Neural crest cell (in vitro differentiated cells): ENCODE data around the gene RUNDC3A. TPM values are rescaled to one million over a fixed set of nuclear protein-coding genes. Genes with fewer than 3 reads are reported as not detected.

ENCODE experiments used
- DNase-seq: peaks from one replicate; pipeline ENCODE4 v3.0.0; 2021; ENCODE audit warnings: low read depth, mixed read lengths, low spot score
- H3K27ac Mint-ChIP-seq: one replicate; pipeline ENCODE4 v1.8.0; 2021; ENCODE audit warnings: mild to moderate bottlenecking, mixed read lengths; ENCODE audit not compliant: unreplicated experiment
- H3K27me3 Mint-ChIP-seq: 2 replicates; pipeline ENCODE4 v1.8.0; 2021; ENCODE audit warnings: low read depth, mild to moderate bottlenecking, mixed read lengths
- H3K36me3 Mint-ChIP-seq: 2 replicates; pipeline ENCODE4 v1.8.0; 2021; ENCODE audit warnings: low read depth, mild to moderate bottlenecking, mixed read lengths
- H3K4me1 Mint-ChIP-seq: 2 replicates; pipeline ENCODE4 v1.8.0; 2021; ENCODE audit warnings: mixed read lengths
- H3K4me3 Mint-ChIP-seq: one replicate; pipeline ENCODE4 v1.8.0; 2021; ENCODE audit warnings: mild to moderate bottlenecking, mixed read lengths
- H3K9me3 Mint-ChIP-seq: 2 replicates; pipeline ENCODE4 v1.8.0; 2021; ENCODE audit warnings: mixed read lengths
- total RNA-seq: library from RNA; stranded (reverse); gene quantifications from 2 replicates; pipeline ENCODE4 v1.2.1, GENCODE V29; 2021
- TF ChIP-seq, protein P1 (sequence below): fragments of 200-600 bp; sonication (generic); conservative IDR thresholded peaks from 2 replicates; pipeline ENCODE4 v1.5.0; 2021; ENCODE audit warnings: antibody characterized with exemption, mild to moderate bottlenecking

RUNDC3A gene
- total RNA-seq, 1 donor from 2014 or later = 12.9 TPM

DNA sequence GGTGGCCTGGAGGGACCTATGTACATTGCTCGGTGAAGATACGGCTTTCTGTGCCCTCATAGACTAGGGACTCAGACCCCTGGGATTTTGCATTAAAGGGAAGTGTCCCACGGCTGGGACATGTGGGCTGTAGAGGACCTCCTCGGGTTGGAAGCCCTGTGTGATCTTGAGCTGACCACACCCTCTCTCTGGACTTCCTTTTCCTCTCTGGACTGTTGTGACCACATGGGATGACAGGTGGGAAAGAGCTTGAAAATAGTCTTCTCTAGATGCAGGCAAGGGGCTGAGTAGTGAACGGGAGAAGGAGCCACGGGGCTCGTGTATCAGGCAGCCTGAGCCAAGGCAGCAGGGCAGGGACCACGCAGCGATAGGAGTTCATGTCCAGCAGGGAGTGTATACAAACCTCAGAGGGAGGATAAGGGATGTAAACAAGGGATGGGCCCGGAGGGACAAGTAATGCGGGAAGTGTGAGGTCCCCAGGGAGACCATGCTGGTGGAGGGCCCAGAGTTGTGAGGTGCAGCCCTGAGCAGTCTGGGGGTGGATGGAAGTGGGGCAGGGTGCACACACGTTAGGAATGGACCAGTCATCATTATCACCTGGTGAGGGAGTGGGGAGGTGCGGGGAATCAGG is 36.0 kb upstream of the RUNDC3A start:
- TF ChIP-seq, protein P1, sequence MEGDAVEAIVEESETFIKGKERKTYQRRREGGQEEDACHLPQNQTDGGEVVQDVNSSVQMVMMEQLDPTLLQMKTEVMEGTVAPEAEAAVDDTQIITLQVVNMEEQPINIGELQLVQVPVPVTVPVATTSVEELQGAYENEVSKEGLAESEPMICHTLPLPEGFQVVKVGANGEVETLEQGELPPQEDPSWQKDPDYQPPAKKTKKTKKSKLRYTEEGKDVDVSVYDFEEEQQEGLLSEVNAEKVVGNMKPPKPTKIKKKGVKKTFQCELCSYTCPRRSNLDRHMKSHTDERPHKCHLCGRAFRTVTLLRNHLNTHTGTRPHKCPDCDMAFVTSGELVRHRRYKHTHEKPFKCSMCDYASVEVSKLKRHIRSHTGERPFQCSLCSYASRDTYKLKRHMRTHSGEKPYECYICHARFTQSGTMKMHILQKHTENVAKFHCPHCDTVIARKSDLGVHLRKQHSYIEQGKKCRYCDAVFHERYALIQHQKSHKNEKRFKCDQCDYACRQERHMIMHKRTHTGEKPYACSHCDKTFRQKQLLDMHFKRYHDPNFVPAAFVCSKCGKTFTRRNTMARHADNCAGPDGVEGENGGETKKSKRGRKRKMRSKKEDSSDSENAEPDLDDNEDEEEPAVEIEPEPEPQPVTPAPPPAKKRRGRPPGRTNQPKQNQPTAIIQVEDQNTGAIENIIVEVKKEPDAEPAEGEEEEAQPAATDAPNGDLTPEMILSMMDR = no peak
- H3K4me3 Mint-ChIP-seq = no peak overlapping the region
- H3K9me3 Mint-ChIP-seq = no peaks in the 10 kb centered on the region
- no peak for DNase-seq
- no peaks in the 10 kb centered on the region for H3K36me3 Mint-ChIP-seq
- peaks cover 6% of the 10 kb centered on the region for H3K27me3 Mint-ChIP-seq
- H3K4me1 Mint-ChIP-seq = peaks cover 4% of the 10 kb centered on the region
- H3K27ac Mint-ChIP-seq = no peak overlapping the region

DNA sequence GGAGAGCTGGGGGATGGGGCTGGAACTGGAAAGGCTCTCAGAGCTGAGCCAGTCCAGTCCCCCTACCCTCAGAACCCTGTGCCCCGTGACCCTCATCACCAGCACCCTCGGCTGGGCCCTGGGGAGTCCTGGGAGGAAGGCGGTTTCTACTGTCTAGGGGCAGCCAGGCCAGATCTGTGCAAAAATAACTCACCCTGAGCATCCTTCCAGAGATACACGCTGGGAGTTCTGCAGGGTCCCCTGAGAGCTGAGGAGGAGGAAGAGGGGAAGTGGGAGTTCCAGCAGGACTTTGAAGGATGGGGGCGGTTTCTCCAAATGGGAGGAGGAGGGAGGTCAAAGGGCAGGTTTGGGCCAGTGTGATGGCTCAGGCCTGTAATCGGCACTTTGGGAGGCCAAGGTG is 35.4 kb upstream of the RUNDC3A start:
- Mint-ChIP-seq H3K4me1 (peaks cover 4% of the 10 kb centered on the region), H3K4me3 (no peak overlapping the region)

DNA sequence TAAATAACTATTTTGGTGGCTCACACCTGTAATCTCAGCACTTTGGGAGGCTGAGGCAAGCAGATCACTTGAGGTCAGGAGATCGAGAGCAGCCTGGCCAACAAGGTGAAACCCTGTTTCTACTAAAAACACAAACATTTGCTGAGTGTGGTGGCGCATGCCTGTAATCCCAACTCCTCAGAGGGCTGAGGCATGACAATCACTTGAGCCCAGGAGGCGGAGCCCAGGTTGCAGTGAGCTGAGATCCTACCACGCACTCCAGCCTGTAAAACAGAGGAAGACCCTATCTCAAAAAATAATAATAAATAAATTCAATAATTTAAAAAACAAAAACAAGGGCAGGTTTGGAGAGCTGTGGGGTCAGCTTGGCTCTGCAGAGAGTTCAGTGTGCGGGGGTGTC is 34.8 kb upstream of the RUNDC3A start:
- DNase-seq = no peak

More for the DNA sequence above, 35.4 kb upstream of the RUNDC3A start:
- Mint-ChIP-seq H3K9me3 (no peaks in the 10 kb centered on the region), H3K27me3 (peaks cover 10% of the 10 kb centered on the region), H3K36me3 (no peaks in the 10 kb centered on the region), H3K27ac (no peak overlapping the region)
- TF ChIP-seq, protein P1 = no peak
- DNase-seq = no peak

DNA sequence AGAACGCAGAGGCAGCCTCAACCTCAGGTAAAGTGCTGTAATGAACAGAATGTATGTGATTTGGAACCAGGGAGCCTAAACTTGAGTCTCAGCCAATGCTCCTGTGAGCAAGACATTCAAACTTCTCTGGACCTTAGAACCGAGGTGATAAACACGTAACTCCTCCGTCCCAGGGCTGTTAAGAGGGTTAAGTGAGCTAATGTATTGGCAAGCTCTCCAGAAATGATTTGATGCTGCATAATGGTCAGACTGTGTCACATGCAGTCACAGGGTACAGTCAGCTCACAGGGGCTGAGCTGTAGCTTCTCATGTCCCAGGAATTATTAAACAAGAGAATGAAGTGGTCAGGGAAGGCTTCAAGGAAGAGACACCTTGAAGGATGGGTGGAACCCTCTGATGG is 30.4 kb upstream of the RUNDC3A start:
- H3K4me3 Mint-ChIP-seq = no peak overlapping the region
- DNase-seq = no peak
- no peaks in the 10 kb centered on the region for H3K9me3 Mint-ChIP-seq
- TF ChIP-seq, protein P1 = no peak
- H3K27me3 Mint-ChIP-seq = peaks cover 17% of the 10 kb centered on the region
- H3K36me3 Mint-ChIP-seq = no peaks in the 10 kb centered on the region
- no peak overlapping the region for H3K27ac Mint-ChIP-seq
- H3K4me1 Mint-ChIP-seq = peaks cover 11% of the 10 kb centered on the region

More for the DNA sequence above, 34.8 kb upstream of the RUNDC3A start:
- H3K36me3 Mint-ChIP-seq = no peaks in the 10 kb centered on the region
- no peaks in the 10 kb centered on the region for H3K9me3 Mint-ChIP-seq
- H3K4me1 Mint-ChIP-seq = peaks cover 1% of the 10 kb centered on the region
- TF ChIP-seq, protein P1 = no peak
- no peak overlapping the region for H3K4me3 Mint-ChIP-seq
- H3K27me3 Mint-ChIP-seq = peaks cover 14% of the 10 kb centered on the region
- H3K27ac Mint-ChIP-seq = no peak overlapping the region

DNA sequence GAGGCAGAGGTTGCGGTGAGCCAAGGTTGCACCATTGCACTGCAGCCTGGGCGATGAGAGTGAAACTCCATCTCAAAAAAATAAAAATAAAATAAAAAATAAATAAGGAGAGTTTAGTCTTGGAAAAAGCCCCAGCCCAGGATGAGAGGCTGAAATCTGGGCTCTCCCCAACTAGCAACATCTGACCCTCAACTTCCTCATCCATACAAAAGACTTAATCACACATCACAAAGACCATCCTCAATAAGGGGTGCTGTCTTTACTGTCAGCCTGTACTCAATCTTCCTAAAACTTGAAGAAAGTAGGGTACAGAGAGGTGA is 29.1 kb upstream of the RUNDC3A start:
- Mint-ChIP-seq H3K36me3 (no peaks in the 10 kb centered on the region), H3K9me3 (no peaks in the 10 kb centered on the region), H3K27me3 (peaks cover 17% of the 10 kb centered on the region), H3K4me1 (peaks cover 11% of the 10 kb centered on the region), H3K4me3 (no peak overlapping the region), H3K27ac (no peak overlapping the region)
- DNase-seq = no peak
- TF ChIP-seq, protein P1 = no peak
